HG02973 (cell line): ENCODE data around the gene GFI1B.
A peak's percentile ranks its signal among the peaks of the same experiment; 100 is the strongest.
"Not testable (repeated sequence)": the region's sequence is repeated elsewhere in the genome, so short reads cannot be mapped to it uniquely, and the experiment has no call there.

Source experiments
- ATAC-seq: cut with Tn5 transposase; IDR thresholded peaks from one replicate; pipeline ENCODE4 v1.9.1; 2021; ENCODE audit warnings: moderate library complexity; ENCODE audit not compliant: unreplicated experiment

The GFI1B gene

GRCh38 chr9:133008824-133009223, 30.3 kb downstream of the GFI1B start:
- no peak for ATAC-seq

GRCh38 chr9:133009906-133010582, 31.6 kb downstream of the GFI1B start:
- no peak for ATAC-seq

- ATAC-seq = no peak
These were observed 36.2 kb downstream of the GFI1B start for GRCh38 chr9:133014696-133015095.

GRCh38 chr9:133023117-133023890, 44.8 kb downstream of the GFI1B start:
- ATAC-seq = no peak

- no peak for ATAC-seq
These were observed 47.9 kb downstream of the GFI1B start for GRCh38 chr9:133026426-133026825.

- ATAC-seq = no peak
These were observed 48.6 kb downstream of the GFI1B start for GRCh38 chr9:133027134-133027533.

GRCh38 chr9:133028221-133028620, 49.7 kb downstream of the GFI1B start:
- no peak for ATAC-seq

- ATAC-seq = peak; percentile 12
These were observed 51.5 kb downstream of the GFI1B start for GRCh38 chr9:133029994-133030316.

GRCh38 chr9:133030317-133031129, 52.0 kb downstream of the GFI1B start, which contains the start of gene GTF3C5:
Gene GTF3C5 (plus strand): TSS chr9:133030997. CDS start chr9:133031012, 15 bp downstream.
- peak; percentile 91 for ATAC-seq

GRCh38 chr9:133031130-133031422, 52.6 kb downstream of the GFI1B start:
- ATAC-seq = no peak

- ATAC-seq = no peak
These were observed 53.0 kb downstream of the GFI1B start for GRCh38 chr9:133031496-133031911.

GRCh38 chr9:133032171-133032570, 53.7 kb downstream of the GFI1B start:
- no peak for ATAC-seq

GRCh38 chr9:133035669-133036068, 57.2 kb downstream of the GFI1B start:
- ATAC-seq = no peak

- ATAC-seq = no peak
These were observed 59.5 kb downstream of the GFI1B start for GRCh38 chr9:133037775-133038515.

- ATAC-seq = not testable (repeated sequence)
These were observed 62.5 kb downstream of the GFI1B start for GRCh38 chr9:133040892-133041479.
